Endometrium (tissue), 2 donors: Measurements from ENCODE around the gene NTNG2.

Experiments used
- FAIRE-seq: peaks from 2 replicates; lab custom pipeline; 2012; peaks lifted over from hg19 to GRCh38; lab: Jason Lieb, UNC
- donor health status: control.
- donor health status: control.

NTNG2 gene

DNA sequence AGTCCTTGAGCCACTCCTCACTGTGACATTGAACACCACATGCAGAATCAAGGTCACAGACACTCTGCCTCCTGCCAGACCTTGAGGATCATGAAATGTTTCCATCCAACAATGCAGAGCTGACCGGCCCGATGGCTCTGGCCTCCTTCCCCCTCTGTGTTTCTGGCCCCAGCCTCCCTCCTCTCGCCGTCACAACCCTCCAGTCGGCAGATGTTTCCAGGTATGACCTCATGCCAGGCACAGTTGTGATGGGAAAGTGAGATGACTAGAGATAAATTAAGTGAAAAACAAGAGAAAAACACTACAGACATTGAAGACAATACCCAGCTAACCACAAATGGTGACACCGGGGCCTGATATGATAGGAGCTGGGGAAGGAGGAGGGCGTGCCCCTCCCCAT lies 9.8 kb downstream of the NTNG2 start:
- no peak for FAIRE-seq

DNA sequence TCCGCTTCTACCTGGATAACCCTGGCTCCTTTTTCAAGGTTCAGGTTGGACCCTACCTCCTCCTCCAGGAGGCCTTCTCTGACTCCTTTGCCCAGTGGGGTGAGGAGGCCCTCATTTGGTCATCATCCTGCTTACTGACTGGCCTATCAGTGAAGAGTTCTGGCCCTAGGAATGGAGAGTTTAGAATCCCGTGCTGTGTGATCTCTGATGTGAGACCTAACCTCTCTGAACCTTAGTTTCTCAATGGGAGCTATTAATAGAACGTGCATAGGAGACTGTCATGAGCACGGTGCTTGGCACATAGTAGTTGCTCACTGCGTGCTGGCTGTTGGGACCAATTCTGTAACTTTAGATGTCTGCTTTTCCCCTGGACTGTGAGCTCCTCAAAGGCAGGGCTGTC lies 10.3 kb downstream of the NTNG2 start:
- FAIRE-seq = no peak

DNA sequence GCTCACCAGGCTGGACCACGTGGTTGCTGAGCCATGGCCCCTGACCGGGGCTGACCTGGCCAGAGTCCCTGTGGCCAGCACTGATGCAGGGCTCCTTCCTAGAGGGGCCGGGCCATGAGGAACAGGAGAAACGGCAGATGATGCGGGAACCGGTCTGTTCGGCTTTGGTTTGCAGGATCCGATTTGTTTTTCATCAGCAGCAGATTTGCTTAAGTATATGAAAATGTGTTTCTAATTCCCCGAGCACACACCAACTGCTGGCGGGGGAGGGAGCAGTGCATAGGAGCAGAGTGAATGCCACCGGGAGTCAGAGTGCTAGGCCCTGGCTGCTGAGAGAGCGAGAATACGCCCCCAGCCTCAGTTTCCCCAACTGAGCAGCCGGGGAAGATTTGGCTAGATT lies 13.6 kb downstream of the NTNG2 start:
- no peak for FAIRE-seq

DNA sequence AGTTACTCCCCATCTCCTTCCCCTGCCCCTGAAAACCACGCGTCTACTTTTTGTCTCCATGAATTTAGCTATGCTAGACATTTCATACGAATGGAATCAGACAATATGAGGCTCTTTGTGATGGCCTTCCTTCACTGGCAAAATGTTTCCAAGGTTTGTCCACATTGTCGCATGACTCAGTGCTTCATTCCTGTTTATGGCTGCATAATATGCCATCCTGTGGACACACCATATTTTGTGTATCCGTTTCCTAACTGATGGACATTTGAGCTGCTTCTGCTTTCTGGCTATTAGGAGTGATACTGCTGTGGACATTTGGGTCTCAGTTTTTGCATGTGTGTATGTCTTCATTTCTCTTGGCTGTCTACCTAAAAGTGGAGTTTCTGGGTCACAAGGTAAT lies 14.5 kb downstream of the NTNG2 start:
- FAIRE-seq = no peak

DNA sequence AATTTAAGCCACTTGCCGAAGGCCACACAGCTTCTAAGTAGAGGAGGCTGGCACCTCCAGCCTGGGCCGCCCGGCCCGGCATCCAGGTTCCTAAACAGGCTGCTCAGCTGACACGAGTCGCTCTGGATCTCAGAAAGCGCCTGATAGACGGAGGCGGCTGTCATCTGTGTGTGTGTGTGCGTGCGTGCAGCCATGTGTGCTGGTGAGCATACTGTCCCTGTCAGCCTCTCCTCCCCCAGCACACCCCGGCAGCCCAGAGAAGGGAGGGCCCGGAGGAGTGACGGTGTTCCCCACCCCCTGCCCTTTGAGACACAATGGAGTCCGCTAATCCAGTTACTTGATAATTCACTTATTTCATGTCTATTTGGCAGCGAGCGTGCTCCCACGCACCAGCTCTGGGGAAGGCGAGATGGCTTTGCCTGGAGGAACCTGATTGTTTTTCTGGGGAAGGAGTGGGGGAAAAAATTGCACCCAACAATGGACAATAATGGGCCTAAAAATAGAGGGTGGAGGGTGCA lies 20.0 kb downstream of the NTNG2 start:
- no peak for FAIRE-seq

DNA sequence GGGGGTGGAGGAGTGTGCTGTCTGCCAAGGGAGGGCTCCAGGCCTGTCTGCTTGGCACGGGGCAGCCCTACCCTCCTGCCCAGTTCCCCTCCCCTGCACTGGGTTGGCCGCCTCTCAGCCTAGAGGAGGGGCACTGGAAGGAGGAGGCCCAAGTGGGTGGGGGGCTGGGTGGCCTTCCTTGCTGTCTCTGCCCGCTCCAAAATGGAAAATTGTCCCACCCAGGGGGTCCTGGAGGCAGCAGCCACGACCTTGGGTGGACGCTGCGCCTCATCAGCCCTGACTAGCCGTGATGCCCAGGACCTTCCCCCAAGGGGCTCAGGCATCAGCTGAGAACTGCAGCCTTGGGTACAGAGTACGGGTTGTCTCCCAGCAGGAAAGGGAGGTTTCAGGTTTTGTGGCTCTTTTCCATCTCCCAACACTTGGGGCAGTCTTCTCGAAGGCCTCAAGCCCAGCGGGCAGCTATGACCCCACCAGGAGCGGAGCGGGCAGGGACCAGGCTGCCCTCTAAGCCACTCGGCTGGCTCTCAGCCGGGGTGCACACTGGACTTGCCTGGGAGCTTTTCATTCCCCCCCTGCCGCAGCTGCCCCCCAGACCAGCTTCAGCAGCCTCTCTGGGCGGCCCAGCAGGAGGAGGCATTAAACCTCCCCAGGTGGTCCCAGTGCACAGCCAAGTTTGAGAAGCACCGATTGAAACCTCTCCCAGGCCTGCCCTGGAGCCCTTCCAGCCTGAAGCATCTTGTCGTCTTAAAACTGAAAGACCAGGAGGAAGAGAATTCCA lies 20.6 kb downstream of the NTNG2 start:
- no peak for FAIRE-seq

DNA sequence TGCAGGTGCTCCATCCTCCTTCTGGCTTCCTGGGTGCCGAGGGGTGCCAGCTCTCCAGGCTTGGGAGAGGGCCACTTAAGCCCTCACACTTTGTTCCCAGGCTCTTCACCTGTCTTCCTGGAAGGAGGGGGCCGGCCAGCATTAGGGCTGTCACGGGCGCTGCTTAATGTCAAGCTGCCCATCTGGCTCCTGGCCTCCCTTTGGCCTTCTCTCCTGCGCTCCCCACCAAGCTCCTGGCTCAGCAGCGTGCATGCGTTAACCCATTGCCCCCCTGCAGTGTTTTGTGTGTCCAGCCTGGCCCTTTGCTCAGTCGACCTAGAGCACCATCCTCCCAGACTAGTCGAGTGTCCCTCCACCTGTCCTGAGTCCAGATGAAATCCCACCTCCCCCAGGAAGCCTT lies 21.3 kb downstream of the NTNG2 start:
- no peak for FAIRE-seq

DNA sequence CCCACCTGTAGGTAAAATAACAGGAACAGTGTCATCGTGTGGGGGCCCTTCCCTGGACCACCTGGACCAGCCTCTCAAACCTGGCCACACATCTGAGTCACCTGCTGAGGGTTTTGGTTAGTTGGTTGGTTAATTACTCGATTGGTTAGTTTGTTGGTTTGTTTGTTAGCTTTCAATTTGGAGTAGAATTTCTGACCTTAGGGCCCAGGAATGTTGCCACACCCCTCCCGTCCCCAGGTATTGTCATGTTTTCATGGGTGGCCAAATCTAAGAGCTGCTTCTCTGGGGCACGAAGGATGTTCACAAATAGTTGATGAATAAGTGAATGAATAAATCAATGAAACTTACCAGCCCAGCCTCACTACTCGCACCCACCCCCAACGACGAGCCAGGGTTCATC lies 21.9 kb downstream of the NTNG2 start:
- no peak for FAIRE-seq

DNA sequence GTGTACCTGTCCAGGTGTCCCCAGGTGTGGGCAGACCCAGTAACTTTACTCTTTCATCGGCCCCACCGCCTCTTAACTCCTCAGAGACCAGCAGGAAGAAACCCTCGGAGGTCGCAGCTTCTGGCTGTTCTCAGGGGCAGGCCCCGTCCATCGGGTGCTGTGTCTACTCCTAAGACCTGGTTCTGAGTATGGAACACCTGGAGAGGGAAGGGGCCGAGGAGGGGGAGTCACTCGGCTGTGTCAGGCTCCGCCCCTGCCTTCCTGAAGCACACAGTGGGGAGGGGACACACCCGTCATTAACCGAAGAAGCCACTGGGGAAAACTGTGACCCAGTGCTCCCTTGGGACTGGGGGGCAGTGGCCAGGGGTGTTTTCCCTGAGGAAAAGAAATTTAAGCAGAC lies 22.3 kb downstream of the NTNG2 start:
- no peak for FAIRE-seq

DNA sequence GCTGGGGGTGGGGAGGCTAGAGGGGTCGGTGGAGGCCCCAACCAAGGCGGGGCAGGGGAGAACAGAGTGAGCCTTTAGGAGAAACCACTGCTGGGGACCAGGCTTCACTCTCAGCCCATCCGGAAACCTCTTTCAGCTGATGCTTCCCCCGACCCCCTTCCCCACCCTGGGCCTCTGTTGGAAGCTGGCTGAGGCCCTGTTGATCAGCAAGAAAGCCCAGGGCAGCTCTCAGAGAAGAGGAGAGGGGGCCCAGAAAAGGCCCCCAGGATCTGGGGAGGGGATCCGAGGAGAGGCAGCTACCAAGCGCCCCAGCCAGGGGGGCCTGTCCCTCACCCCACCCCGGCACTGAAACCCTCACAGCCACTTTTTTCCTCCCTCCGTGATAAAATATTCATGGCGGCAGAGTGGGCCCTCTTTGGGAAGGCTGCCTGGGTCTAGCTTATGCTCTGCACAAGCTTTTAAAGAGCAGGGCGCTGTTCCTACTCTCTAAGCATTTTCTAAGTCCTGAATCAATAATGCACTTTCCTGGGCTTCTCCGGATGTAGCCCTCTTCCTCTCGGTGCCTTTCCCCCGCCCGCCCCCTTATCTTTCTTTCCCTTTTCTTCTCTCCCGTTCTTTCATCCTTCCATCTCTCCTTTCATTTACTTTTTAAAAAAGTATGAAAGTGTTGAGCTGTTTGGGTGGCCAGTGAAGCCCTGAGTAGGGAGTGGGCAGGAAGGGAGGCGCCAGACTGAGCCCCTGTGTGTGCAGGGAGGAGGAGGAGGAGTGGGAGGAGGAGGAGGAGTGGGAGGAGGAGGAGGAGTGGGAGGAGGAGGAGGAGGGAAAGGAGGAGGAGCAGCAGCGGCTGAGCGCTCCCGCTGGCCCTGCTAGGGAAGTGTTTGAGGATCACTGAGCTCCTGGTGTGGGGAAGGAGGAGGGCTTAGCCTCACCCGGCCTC lies 23.5 kb downstream of the NTNG2 start:
- FAIRE-seq = no peak

DNA sequence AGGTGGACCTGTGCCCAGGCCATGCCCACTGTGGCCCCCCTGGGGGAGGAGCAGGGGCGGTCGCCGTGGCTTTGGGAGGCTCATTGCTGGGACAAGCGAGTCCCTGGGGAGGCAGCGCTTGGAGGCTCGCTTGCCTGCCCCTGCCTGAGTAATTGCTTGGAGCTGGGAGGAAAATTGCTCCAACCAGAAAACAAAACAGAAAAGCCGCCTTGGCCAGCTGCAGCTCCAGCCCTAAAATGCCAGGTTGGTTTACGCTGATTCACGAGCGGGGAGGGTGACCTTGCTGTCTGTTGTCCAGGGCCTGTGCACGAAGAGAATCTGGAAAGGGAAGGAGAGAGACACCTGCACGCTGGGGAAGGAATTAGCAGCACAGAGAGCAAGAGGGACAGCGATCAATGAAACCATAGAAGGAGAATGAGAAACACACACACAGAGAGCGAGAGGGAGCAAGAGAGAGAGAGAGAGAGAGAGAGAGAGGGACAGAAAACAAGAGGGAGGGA lies 25.3 kb downstream of the NTNG2 start:
- no peak for FAIRE-seq

DNA sequence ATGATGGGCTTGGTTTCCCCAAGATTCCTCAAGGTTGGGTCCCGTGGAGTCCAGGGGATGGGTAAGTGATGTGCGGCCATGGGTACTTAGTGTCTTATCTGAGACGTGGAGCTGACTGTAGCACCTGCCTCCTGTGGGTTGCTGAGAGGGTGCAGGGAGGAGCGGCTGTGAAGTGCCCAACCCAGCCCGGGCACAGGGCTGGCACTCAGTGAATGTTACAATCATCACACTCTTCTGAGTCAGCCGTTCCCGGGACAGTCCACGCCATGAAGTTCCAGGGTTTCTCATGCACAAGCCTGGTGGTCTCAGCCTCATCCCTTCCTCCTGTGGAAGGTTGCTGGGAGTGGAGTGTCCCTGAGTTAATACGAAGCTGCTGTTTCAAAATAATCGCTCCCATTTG lies 29.1 kb downstream of the NTNG2 start:
- no peak for FAIRE-seq

DNA sequence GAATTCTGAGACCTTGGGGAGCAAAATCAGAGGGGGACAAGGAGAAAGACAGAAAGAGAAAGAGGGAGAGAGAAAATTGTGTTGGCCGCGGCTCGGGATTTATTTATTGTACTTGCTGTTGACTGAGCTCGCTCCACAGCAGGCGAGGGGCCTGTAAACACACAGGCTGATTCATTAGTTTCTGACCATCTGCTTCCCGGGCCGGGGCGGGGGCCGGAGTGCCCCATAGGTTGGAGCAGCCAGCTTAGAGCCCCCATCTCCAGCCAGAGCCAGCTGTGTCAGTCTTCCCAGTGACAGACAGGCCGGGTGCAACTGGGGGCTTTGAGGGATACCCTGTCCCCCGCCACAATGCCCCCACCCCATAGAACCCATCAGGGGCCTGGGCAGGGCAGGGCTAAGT lies 30.9 kb downstream of the NTNG2 start:
- FAIRE-seq = no peak

DNA sequence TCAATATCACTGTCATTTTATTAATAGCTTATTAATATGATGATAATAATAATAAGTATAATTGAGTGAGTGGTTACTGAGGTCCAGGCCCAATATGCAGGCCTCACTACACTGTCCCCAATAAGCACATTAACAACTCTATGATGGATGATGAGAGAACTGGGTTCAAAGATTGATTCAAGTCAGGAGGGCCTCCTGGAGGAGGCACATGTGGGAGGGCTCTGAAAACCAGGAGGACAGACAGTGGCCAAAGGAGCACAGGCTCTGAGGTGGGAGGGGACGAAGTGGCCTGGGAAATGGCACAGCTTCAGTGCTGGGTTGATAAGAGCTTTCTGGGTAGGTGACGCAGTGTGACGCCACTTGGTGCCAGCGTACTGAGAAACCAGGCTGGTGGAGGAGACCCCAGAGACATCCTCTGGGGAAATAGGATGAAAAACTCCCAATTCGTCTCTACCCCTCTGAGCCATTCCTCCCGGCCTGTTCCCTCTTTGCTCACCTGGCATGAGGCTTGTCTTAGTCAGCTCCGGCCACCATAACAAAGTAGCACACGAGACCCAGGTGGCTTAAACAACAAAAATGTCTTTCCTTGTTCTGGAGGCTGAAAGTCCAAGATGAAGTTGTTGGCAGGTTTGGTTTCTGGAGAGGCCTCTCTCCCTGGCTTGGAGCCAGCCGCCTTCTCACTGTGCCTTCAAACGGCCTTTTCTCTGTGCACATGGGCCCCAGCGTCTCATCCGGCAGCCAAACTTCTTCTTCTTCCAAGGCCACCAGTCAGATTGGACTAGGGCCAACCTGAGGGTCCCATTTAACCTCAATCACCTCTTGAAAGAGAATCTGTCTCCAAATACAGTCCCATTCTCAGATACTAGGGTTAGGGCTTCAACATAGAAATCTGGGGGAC lies 31.6 kb downstream of the NTNG2 start:
- FAIRE-seq = no peak

DNA sequence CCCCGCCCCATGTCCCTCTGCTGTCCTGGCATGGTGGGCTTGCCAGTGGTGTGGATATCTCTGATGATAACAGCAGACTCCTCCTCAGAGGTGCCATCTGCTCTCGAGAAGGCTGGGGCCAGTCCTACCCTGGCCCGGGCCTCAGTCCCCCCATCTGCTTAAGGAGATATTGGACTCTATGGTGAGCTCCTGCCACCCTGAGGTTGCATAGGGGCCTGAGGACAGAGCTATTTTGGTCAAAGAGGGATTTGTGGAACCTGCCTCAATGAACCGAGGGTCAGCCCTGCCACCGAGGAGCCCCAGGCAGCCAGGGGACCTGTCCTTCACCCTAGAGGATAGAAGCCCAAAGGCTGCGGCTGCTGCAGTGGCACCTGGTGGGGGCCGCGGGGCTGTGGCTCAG lies 32.6 kb downstream of the NTNG2 start:
- no peak for FAIRE-seq

DNA sequence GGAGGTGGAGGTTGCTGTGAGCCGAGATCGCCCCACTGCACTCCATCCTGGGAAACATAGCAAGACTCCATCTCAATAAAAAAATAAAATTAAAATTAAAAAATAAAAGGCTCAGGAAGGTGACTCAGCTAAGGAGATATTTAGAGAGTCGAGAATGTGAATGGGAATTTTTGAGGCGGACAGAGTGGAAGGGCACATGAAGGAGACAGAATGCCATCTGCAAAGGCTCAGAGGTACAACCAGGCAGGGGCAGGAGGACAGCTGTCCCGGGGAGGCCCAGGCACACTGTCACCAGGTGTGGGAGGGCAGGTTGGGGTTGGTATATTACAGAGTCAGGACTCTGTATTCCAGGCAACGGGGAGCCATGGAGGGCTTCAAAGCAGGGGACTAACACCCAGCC lies 35.5 kb downstream of the NTNG2 start:
- FAIRE-seq = no peak

DNA sequence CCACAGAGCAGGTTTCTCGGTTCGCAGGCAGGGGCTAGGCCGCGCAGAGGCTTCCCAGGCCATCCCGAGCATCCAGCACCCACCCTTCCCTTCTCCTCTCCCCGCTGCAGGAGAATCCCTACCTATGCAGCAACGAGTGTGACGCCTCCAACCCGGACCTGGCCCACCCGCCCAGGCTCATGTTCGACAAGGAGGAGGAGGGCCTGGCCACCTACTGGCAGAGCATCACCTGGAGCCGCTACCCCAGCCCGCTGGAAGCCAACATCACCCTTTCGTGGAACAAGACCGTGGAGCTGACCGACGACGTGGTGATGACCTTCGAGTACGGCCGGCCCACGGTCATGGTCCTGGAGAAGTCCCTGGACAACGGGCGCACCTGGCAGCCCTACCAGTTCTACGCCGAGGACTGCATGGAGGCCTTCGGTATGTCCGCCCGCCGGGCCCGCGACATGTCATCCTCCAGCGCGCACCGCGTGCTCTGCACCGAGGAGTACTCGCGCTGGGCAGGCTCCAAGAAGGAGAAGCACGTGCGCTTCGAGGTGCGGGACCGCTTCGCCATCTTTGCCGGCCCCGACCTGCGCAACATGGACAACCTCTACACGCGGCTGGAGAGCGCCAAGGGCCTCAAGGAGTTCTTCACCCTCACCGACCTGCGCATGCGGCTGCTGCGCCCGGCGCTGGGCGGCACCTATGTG lies 36.1 kb downstream of the NTNG2 start:
- no peak for FAIRE-seq

DNA sequence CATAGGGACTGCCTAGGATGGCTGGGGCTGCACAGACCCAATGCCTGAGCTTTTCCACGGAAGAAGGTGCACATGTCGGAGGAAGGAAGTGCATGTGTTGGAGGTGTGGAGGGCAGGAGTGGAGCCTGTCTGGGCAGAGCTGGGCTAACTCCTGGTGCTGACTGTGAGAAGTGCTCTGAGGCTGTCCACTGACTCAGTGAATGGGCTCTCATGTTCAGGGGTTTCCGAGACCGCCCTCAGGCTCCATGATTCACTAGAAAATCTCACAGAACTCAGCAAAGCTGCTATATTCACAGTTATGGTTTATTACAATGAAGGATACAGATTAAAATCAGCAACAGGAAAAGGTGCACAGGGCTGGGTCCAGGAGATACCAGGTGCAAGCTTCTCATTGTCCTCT lies 37.2 kb downstream of the NTNG2 start:
- no peak for FAIRE-seq

DNA sequence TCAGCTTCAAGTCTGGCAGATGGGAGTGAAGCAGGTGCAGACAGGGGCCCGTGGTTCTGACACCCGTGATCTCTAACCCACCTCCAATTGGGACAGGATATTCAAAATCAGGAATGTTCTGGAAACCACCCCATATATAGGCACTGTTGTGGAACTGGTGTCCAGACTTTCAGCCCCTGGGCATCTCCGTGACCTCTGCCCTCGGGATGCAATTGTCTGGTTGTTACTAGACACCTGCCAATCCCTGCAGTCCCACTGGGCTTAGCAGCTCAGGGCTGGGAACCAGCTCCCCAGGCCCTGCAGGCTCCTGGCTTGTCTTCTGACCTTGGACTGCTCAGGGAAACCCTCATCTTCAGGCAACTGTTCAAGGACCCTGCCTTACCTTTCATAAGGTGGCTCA lies 38.8 kb downstream of the NTNG2 start:
- FAIRE-seq = no peak

DNA sequence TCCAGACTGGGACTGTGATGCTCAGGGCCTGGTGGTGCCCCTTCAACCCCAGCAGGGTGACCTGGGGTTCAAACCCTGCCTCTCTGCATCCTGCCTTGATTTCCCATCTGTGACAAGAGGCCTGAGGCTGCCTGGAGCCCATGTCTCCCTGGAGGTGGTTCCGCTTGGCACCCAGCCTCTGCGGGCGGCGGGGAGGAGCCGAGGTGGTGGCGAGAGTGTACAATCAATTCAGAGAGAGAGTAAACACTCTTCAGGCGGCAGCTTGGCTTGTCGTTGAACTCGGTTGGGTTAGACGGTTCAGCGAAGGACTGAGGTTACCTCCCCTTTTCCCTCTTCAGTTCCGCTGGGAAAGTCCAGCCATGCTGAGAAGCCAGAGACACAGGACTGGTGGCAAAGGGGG lies 39.3 kb downstream of the NTNG2 start:
- FAIRE-seq = no peak
